DMS53 treated with DMSO at 0.1 percent for 48 hours (cell line): ENCODE data around the gene RERE.
"Not testable (repeated sequence)": the region's sequence is repeated elsewhere in the genome, so short reads cannot be mapped to it uniquely, and the experiment has no call there.

ENCODE experiments used
- DNase-seq: peaks from one replicate; lab custom pipeline; 2025; ENCODE audit not compliant: unreplicated experiment; lab: John Stamatoyannopoulos, UW

Gene RERE

GRCh38 chr1:8525558-8526275, 291.7 kb downstream of the RERE start:
- DNase-seq, result peak; percentile 91

DNA sequence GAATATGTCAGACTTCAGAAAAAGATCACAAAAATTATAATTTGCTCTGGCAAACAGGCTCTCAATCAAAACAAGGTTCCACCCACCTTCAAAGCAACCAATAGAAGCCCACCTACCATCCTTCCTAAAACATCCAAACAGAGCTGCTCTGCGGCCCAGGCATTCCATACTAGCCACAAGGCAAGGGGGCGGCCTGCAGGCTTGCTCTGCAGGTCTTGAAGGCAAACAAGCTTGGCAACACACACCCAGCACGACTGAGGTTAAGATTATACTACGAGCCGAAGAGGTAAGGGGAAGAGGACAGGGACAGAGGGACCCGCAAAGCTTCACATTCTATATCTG, 292.3 kb downstream of the RERE start:
- no peak for DNase-seq

DNA sequence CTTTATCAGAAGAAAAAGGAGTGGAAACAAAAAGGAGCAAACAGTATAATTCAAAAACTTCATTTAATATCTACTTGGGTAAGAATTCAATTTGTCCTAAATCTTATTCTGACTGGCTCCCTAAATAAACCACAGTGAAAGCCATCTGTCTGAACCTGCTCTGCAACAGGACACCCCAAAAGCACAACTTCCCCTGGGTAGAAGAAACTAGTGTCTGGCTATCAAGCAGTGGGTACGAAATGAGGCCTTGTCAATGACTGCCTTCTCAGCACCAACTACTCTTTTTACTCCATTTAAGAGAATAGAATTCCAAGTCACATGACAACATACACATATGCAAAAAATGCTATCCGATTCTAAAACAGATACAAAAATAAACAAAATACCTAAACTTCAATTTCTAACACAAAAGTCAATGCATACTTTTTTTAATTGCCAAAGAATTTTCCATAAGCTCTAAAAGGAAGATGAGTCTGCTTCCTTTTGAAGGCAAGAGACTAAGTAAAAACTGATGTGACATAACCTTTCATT, 292.7 kb downstream of the RERE start:
- DNase-seq, result no peak

DNA sequence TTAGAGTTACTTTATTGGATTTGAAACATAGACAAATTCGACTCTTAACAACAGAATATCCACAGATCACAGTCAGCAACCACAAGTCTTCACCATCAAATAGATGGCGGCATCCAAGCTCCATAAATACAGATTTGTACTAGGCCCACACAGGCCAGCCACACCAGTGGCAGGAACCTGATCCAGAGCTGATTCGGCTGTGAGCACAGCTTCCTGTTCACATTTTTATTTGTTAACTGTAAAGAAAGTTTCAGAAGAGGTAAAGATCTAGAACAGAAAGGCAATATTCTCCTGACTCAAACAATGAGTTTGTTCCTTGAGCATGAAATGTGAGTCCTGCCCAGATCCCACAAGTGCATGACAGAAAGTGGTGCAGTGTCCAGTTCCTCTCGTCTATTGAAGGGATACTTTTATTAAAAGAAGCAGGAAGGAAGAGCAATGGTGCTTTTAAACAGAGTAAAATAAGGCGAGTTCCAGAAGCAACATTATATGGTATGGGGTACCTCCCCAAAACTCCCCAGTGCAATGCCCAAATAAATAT, 293.7 kb downstream of the RERE start:
- no peak for DNase-seq

GRCh38 chr1:8520483-8520966, 296.9 kb downstream of the RERE start:
- DNase-seq, result no peak

DNA sequence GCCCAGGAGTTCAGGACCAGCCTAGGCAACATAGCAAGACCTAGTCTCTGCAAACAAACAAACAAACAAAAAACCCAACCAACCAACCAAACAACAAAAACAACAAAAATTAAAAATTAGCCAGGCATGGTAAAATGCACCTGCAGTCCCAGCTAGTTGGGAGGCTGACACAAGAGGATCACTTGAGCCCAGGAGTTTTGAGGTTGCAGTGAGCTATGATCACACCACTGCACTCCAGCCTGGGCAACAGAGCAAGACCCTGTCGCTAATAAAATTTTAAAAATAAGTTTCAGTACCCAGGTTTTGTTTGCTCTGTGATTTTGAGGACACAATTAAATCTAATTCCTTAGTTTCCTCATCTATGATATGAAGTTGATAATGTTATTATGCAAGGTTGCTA, 298.3 kb downstream of the RERE start:
- no peak for DNase-seq

- DNase-seq, result no peak
These were observed 299.0 kb downstream of the RERE start for GRCh38 chr1:8518490-8518801.

DNA sequence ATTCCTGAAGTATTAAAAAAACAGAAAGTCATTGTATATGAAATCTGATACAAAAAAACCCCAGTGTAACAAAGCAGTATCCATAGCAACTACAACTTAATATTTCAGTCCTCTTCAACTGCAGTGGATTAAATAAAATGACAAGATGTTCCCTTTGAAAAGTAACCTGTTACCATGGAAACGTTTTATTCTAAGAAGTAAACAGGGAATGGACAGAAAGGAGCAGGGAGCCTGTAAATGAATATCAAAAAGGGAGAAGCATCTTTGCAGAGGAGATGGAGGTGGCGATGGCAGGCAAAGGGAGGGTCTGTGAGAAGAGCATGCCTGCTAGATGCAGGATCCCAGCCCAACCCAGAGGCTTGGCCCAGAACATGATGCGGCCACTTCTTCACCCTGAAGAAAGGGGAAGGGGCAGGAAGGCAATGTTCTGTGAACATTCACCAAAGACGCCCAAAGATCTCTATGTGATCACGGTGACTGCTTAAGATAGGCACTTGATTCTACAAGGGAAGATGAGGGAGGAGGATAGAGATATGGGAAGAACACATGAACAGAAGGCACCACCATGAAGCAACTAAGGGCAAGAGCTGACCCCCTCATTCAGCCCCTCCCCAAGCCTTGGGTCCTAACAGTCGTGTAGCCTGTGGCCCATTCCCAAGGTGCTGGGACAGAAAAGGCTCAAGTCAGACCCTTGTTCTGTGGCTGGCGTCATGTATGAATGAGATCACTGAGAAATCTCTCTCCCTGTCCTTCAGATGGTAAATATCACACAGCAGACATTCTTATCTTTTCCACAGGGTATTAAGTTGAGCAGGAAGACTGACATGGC, 299.6 kb downstream of the RERE start:
- no peak for DNase-seq

DNA sequence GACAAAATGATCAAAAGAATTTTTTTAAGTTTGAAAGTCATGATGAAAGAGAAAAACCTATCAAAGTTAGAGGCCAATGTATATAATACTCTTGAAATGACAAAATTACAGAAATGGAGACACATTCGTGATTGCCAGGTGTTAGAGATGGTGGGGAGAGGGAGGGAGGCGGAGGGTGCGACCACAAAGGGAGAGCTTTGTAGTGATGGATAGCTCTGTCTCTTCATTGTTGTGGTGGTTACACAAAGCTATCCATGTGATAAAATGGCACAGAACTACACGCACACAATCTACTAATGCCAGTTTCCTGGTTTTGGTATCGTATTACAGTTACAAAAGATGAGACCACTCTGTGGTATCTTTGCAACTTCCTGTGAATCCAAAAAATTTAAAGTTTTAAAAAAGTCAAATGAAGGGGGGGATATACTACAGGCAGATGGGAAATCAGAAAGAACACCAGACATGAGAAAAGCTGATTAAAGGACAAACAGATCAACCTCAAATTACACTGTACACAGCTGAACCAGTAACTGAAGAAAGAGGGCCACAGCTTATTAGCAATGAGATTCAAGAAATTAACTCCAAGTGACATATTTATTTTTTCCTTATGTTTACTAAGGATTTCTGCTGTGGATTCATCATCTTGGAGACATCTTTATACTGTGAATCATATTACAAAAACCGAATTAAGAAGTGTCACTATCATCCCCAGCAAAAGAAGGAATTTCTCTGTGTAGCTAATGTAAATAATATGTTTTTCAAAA, 300.5 kb downstream of the RERE start:
- no peak for DNase-seq

DNA sequence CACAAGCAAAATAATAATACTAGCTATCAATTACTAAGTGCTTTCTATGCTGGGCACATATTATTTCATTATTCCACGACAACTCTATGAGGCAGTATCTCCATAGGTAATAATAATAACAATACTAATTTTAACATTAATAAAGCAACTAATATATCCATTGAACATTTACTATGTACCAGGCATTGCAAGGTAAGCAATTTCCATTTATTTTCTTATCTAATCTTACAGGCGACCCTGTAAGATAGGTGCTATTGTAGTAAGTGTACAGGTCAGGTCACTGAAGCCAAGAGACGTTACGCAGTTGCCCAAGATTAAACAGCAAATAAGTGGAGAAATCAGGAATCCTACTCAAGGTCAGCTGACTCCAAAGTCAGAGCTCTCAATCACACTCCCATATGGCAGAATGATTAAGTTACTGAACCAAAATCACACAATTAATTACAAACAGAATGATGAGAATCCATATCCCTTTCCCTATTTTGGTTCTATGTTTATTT, 301.1 kb downstream of the RERE start:
- no peak for DNase-seq

DNA sequence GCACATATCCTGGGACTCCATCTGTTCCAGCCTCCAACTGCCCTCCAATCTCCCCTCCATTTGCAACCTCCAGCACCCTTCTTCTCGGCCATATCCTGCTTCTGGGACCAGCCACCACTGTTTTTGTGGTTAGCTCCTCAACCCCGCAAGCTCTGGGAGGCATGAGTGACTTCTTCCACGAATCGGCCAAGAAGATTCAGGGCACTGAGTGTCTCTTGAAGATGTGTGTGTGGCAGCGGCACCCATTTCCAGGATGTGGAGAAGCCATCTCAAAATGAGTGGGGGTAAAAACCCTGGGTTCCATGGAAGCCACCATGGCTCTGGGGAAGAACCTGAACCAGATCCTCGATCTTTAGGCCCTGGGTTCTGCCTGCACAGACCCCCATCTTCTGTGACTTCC, 304.9 kb downstream of the RERE start:
- DNase-seq, result no peak

DNA sequence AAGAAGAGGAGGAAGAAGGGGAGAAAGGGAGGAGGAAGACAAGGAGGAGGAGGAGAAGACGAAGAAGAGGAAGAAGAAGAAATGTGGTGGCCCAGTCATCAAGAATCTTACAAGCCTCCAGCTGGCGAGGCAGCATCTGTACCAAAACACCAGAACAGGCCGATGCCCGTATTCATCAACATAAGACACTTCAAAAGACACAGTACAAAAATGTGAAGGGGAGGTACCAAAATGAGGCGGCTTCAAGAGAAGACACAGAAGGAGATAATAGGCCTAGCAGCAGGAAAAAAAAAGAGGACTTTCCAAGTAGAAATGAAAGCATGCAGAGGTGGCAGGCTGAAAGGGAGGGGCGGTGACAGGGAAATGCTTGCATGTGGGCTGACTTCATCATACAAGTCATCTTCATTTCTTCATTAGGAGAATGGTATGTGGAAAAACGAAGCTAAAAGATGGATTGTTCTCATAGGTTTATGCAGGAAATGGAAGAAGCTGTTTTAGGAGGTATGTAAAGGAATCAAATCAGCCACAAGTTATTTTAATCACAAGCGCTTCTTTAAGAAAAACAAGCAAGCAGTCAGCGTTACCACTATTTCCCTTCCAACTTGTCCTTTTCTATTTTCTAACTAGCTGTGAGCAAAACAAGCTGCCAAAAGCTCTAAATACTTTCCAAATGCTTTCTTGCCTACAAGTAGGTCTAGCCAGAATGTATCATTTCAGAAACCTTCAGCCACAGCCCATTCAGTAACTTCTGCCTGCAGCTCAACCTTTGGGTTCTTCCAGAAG, 307.2 kb downstream of the RERE start:
- DNase-seq, result no peak

GRCh38 chr1:8509579-8509978, 307.9 kb downstream of the RERE start:
- no peak for DNase-seq

GRCh38 chr1:8506995-8507615, 310.3 kb downstream of the RERE start:
- DNase-seq, result no peak

DNA sequence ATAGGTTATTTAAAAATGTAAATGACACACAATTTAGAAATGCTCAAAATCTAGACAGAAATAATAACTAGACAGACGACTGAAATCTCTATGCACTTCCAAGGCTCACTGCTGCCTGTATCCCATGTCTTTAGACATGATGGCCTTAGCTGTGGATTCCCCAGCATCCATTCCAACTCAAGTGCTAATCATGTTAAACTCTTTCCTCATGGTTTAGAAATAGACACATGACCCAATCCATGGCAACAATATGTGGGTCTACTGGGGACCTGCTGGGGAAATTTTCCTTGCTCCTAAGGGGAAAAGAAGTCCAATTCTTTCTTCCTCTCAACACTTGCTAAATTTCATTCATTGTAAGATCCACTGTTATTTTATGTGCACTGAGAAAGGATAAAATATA, 311.0 kb downstream of the RERE start:
- DNase-seq, result no peak

GRCh38 chr1:8503842-8504241, 313.6 kb downstream of the RERE start:
- DNase-seq, result no peak

DNA sequence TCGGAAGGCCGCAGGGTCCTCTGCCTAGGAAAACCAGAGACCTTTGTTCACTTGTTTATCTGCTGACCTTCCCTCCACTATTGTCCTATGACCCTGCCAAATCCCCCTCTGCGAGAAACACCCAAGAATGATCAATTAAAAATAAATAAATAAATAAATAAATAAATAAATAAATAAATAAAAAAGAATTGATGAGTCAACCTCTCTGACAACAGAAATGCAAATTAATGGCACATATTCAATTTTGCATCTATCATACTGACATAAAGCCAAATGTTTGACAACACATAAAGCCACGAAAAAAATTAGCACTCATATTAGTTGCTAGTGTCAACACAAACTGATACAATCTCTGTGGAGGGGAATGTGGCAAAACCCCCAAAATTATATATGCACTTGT, 314.5 kb downstream of the RERE start:
- not testable (repeated sequence) for DNase-seq

DNA sequence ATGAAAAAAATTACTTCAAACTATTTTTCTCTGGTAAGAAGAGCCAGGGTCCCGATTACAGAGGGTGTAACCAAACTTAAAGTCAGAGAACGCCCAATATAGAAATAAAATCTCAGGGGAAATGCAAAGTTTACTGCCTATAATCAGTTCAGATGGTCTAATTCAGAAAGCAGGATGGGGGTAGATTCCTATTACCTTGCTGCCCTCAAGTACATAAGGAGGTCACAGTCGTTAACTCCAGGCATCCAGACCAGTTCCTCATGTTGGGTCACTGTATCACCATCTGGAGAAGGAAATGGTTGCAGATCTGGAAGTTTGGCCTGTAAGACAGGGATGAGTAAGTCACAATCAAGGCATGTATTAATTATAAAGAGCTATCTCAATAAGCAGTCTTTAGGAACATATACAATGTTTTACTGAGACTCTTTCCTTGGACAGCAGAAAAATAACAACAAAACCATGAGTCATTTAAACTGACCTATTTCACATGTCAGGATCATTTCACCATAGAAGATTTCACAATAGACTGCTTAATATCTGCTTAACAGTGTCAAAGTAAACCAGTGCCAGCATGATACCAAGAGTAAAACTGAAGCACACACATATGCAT, 320.1 kb downstream of the RERE start:
- DNase-seq, result no peak

GRCh38 chr1:8496473-8496872, 321.0 kb downstream of the RERE start:
- no peak for DNase-seq
